ENCODE measurements around the gene ZNF165.

DNA sequence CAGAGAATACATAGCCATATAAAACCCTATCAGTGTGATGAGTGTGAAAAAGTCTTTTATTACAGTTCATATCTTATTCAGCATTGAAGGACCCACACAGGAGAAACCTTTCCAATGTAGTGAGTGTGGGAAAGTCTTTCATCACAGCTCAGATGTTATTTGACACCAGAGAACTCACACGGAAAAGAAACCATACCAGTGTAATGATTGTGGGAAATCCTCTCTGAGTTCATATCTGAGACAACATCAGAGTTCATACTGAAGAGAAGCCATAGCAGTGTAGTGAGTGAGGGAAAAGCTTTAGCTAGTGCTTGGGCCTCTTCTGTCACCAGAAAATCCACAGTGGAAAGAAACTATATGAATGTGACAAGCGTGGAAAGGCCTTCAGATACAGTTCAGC lies 35.4 kb downstream of the ZNF165 start:
- TF ChIP-seq MAX (IDR thresholded peaks at IDR 0.05; ENCODE audit: low read depth, low read length) (no peak), POLR2A (IDR thresholded peaks at IDR 0.05; ENCODE audit: extremely low read depth, insufficient read length) (no peak), CTCF (IDR thresholded peaks at IDR 0.05; ENCODE audit: low read depth, low read length) (no peak)

All from NB4 (cell line).